HepG2 (cell line): Measurements from ENCODE around the gene TCEA3.

Source experiments
- CTCF ChIP-seq: sonication (generic); formaldehyde crosslinking; IDR thresholded peaks from 2 replicates; pipeline ENCODE4 v1.5.0; 2020; ENCODE audit warnings: mild to moderate bottlenecking, missing genetic modification reagents, moderate library complexity
- ELF4 ChIP-seq: sonication (generic); formaldehyde crosslinking; IDR thresholded peaks from 2 replicates; pipeline ENCODE4 v1.5.0; 2020; ENCODE audit warnings: missing genetic modification reagents, mild to moderate bottlenecking, moderate library complexity, borderline replicate concordance
- EZH2 ChIP-seq: conservative IDR thresholded peaks from 2 replicates; pipeline ENCODE4 v1.6.1; 2012; ENCODE audit warnings: mild to moderate bottlenecking, low read depth, low read length, moderate library complexity
- GMEB1 ChIP-seq: sonication (generic); formaldehyde crosslinking; IDR thresholded peaks from 2 replicates; pipeline ENCODE4 v1.5.1; 2020; ENCODE audit warnings: missing genetic modification reagents, mild to moderate bottlenecking, borderline replicate concordance
- KDM1A ChIP-seq: IDR thresholded peaks from 2 replicates; pipeline ENCODE4 v1.6.1; 2016; ENCODE audit warnings: missing compliant biosample characterization
- NFATC3 ChIP-seq: sonication (generic); formaldehyde crosslinking; IDR thresholded peaks from 2 replicates; pipeline ENCODE4 v1.5.1; 2020; ENCODE audit warnings: mild to moderate bottlenecking, missing genetic modification reagents
- NR2F1 ChIP-seq, 2 experiments: fragments of 450-650 bp in 1 of 2; formaldehyde crosslinking in 1 of 2; IDR thresholded peaks; 2 replicates each; pipeline versions ENCODE4 v1.5.0 to v1.6.1; 2016 to 2020; ENCODE audit warnings: mild to moderate bottlenecking in 1 of 2, missing compliant biosample characterization in 1 of 2, missing genetic modification reagents in 1 of 2, moderate library complexity in 1 of 2
- ZFX ChIP-seq: sonication (generic); formaldehyde crosslinking; IDR thresholded peaks from 2 replicates; pipeline ENCODE4 v1.4.0; 2020; ENCODE audit warnings: mild to moderate bottlenecking, low read depth, missing genetic modification reagents, moderate library complexity
- ZNF598 ChIP-seq: sonication (generic); formaldehyde crosslinking; IDR thresholded peaks from 2 replicates; pipeline ENCODE4 v1.5.1; 2020; ENCODE audit warnings: mild to moderate bottlenecking, missing genetic modification reagents, borderline replicate concordance
- ZNF773 ChIP-seq: sonication (generic); formaldehyde crosslinking; IDR thresholded peaks from 2 replicates; pipeline ENCODE4 v1.4.0; 2020; ENCODE audit warnings: missing genetic modification reagents, borderline replicate concordance

- TF ChIP-seq CTCF (CRISPR knock-in tag): no peak
- no peak for TF ChIP-seq ELF4 (CRISPR knock-in tag)
- no peak for TF ChIP-seq ZNF598 (CRISPR knock-in tag)
- TF ChIP-seq GMEB1 (CRISPR knock-in tag): no peak
- TF ChIP-seq EZH2: no peak
- TF ChIP-seq ZNF773 (CRISPR knock-in tag): no peak
- TF ChIP-seq NR2F1 (CRISPR knock-in tag; IDR thresholded peaks at IDR 0.05): no peak
- TF ChIP-seq ZFX: no peak
- TF ChIP-seq NFATC3 (CRISPR knock-in tag): no peak
- no peak for TF ChIP-seq KDM1A (CRISPR knock-in tag)
Observed at GRCh38 chr1:23426828-23427227, 2.3 kb upstream of the TCEA3 start.
